DMS 273 (cell line): Measurements from ENCODE around the gene ACSL5.
"Not testable (repeated sequence)": the region's sequence is repeated elsewhere in the genome, so short reads cannot be mapped to it uniquely, and the experiment has no call there.

Experiments
- DNase-seq: peaks from one replicate; lab custom pipeline; 2025; ENCODE audit not compliant: unreplicated experiment; lab: John Stamatoyannopoulos, UW

ACSL5 gene

GRCh38 chr10:112461029-112461887, 87.3 kb downstream of the ACSL5 start:
- DNase-seq, result no peak

DNA sequence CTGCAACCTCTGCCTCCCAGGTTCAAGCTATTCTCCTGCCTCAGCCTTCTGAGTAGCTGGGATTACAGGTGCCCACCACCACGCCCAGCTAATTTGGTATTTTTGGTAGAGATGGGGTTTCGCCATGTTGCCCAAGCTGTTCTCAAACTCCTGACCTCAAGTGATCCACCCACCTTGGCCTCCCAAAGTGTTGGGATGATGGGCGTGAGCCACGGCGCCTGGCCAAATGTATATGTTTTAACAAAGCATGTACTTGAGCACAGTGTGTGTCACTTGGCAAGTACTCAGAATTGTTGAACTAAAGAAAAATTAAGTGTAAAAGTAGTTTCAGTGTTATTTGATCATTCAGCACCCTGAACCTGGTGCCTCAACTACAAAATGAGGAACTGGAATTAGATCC, 90.2 kb downstream of the ACSL5 start:
- not testable (repeated sequence) for DNase-seq

DNA sequence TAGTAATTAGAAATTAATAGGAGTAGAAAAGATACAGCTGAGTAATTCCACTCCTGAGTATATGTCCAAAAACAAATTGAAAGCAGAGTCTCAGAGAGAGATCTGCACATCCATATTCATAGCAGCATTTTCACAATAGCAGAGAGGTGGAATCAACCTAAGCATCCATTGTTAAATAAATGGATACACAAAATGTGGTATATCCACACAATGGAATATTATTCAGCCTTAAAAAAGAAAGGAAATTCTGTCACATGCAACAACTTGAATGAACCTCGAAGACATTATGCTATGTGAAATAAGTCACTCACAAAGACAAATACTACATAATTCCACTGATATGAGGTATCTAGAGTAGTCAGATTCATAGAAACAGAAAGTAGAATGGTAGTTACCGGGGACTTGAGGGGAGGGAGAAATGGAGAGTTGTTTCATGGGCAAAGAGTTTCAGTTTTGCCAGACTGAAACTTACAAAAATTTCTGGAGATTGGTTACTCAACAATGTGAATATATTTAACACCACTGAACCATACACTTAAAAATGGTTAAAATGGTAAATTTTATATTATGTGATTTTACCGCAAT, 91.5 kb downstream of the ACSL5 start:
- DNase-seq, result no peak

GRCh38 chr10:112466802-112467201, 92.9 kb downstream of the ACSL5 start:
- no peak for DNase-seq

- DNase-seq, result no peak
Observed at GRCh38 chr10:112467541-112468075, 93.7 kb downstream of the ACSL5 start.

DNA sequence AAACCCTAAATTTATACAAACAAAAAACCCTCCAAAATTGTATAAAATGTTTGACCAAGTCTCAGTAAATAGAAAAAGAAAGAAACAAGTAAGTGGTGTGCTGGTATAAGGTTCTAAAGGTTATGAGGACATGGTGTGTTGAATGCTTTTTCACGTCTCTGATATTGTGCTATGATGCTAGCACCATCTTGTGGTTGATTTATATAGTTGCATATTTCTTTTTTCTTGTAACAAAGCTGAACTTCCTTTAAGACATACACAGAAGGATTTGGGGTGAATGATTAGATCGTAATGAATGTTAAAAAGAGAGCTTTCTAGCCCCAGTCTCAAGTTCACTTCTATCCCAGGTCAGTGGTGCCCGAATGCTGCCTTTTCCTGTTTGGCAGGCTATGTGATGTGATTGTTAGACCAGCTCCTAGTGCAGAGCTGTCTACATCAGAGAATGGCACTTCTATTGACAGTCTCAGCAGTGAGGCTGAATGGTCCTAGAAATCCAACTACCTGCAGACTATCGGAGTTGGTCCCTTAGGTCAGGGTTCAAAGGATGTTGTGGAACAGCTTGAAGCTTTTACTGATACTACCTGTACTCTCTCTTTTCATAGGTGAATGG, 98.1 kb downstream of the ACSL5 start:
- DNase-seq, result peak; percentile 52

GRCh38 chr10:112475575-112476218, 101.8 kb downstream of the ACSL5 start:
- DNase-seq, result peak; percentile 17
